CD4-positive, alpha-beta memory T cell (primary cell): ENCODE data around the gene RYR3. TPM values are rescaled to one million over a fixed set of nuclear protein-coding genes. Genes with fewer than 3 reads are reported as not detected.
A peak's percentile ranks its signal among the peaks of the same experiment; 100 is the strongest.

Experiments used
- CTCF ChIA-PET: fragments of 350-600 bp; sonication (Branson Sonifier 250); formaldehyde crosslinking; loops from one replicate; lab custom pipeline; 2021; ENCODE audit warnings: inconsistent platforms; ENCODE audit not compliant: partially characterized antibody; lab: Charles Lee
- POLR2A ChIA-PET: fragments of 350-600 bp; sonication (Branson Sonifier 250); formaldehyde crosslinking; loops from one replicate; lab custom pipeline; 2021; ENCODE audit not compliant: partially characterized antibody; lab: Charles Lee
- DNase-seq, 5 donors: peaks; one replicate each; pipeline versions ENCODE4 v3.0.0 to v3.0.0-alpha.2; 2020 to 2022; ENCODE audit warnings: mixed read lengths in 1 of 5
- H3K27ac ChIP-seq: one replicate; pipeline ENCODE4 v1.7.0; 2013; ENCODE audit warnings: low read depth, low read length
- H3K27me3 ChIP-seq: 2 replicates; pipeline ENCODE4 v1.7.0; 2013; ENCODE audit warnings: mild to moderate bottlenecking, low read length, moderate library complexity; ENCODE audit not compliant: insufficient read depth
- H3K36me3 ChIP-seq: 2 replicates; pipeline ENCODE4 v1.7.0; 2013; ENCODE audit warnings: mild to moderate bottlenecking, low read length, moderate library complexity; ENCODE audit not compliant: insufficient read depth
- H3K4me1 ChIP-seq: 2 replicates; pipeline ENCODE4 v1.7.0; 2013; ENCODE audit warnings: mild to moderate bottlenecking, low read length, moderate library complexity; ENCODE audit not compliant: insufficient read depth
- H3K4me3 ChIP-seq, 2 donors: one replicate each; pipeline ENCODE4 v1.7.0; 2013; ENCODE audit warnings: low read length in 2 of 2, mild to moderate bottlenecking in 1 of 2
- H3K9me3 ChIP-seq, 2 donors: one replicate each; pipeline ENCODE4 v1.7.0; 2013; ENCODE audit warnings: low read length in 2 of 2, control low read depth in 1 of 2; ENCODE audit not compliant: control insufficient read depth in 1 of 2
- H3K27ac Mint-ChIP-seq, 7 donors: one replicate each; pipeline ENCODE4 v1.8.0; 2020 to 2021; ENCODE audit warnings: mixed read lengths in 7 of 7, mild to moderate bottlenecking in 6 of 7, inconsistent platforms in 3 of 7, moderate library complexity in 3 of 7
- H3K27me3 Mint-ChIP-seq, 2 donors: one replicate each; pipeline ENCODE4 v1.8.0; 2020 to 2021; ENCODE audit warnings: mixed read lengths in 2 of 2
- H3K36me3 Mint-ChIP-seq, 2 donors: one replicate each; pipeline ENCODE4 v1.8.0; 2020 to 2021; ENCODE audit warnings: mixed read lengths in 2 of 2, inconsistent platforms in 1 of 2, mild to moderate bottlenecking in 1 of 2
- H3K4me1 Mint-ChIP-seq, 4 donors: one replicate each; pipeline ENCODE4 v1.8.0; 2020 to 2021; ENCODE audit warnings: mixed read lengths in 4 of 4, mild to moderate bottlenecking in 1 of 4
- H3K4me3 Mint-ChIP-seq, 8 donors: one replicate each; pipeline ENCODE4 v1.8.0; 2020 to 2021; ENCODE audit warnings: mixed read lengths in 8 of 8, mild to moderate bottlenecking in 7 of 8, moderate library complexity in 6 of 8, inconsistent platforms in 3 of 8
- H3K9me3 Mint-ChIP-seq, 8 donors: one replicate each; pipeline ENCODE4 v1.8.0; 2020 to 2021; ENCODE audit warnings: mixed read lengths in 8 of 8, mild to moderate bottlenecking in 5 of 8, inconsistent platforms in 3 of 8, moderate library complexity in 1 of 8
- intact Hi-C: fragments of 100-400 bp; cut with micrococcal nuclease; formaldehyde crosslinking; loops from one replicate; pipeline ENCODE4 v1.15.1; 2023
- polyA plus RNA-seq, 2 donors: library from polyadenylated mRNA; unstranded; fragments of 300-500 nt; fragmentation: Illumina TruSeq; gene quantifications; one replicate each; pipeline ENCODE4 v1.2.3, GENCODE V29; 2021
- total RNA-seq, 2 experiments: library from RNA; stranded (reverse); gene quantifications; one replicate each; pipeline ENCODE4 v1.2.3, GENCODE V29; 2021

The RYR3 gene
- total and polyA plus RNA-seq, 4 experiments from 2014 or later, result 0.11 TPM; not detected in 3

DNA sequence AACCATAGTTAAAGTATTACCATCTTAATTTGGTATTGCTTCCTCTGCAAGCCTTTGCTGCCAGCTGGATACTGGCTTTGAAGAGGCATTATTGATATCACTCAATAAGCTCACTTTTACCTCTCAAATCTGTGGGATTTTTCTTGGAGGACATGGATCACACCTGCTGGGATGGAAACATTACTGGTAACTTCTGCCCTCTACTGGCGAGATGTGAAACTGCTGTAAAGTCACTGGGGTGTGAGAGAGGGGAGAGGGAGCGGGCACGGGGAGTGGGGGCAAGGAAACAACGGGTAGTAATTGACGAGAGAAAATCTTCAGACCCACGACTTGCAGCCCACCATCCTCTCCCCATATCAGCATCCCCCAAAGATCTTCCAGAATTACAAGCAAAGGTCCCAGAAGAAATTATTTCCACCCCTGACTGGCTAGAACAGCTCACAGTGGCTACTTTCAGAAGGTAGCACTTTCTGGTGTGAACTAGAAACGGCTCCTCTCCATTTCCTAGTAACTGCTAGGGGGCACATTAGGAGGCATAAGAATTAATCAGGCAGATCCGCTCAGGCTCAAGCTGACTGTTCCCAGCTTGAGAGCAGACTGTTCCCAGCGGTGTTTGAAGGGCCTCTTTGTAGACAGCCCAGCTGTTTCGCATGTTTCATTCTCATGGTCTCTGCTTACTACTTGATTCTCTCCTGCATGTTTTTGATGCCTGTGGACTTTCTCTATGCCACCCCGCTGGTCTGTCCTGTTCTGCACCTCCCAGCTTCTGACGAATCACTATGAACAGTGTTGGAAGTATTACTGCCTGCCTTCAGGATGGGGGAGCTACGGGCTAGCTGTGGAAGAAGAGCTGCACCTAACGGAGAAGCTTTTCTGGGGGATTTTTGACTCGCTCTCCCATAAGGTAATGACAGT, 427.2 kb downstream of the RYR3 start:
- Histone ChIP-seq H3K27me3 (no peaks in the 10 kb centered on the region), H3K9me3 (no peaks in the 10 kb centered on the region), H3K27ac (no peak overlapping the region), H3K4me1 (no peaks in the 10 kb centered on the region), H3K4me3 (no peak overlapping the region), H3K36me3 (no peaks in the 10 kb centered on the region)
- Mint-ChIP-seq H3K9me3 (no peaks in the 10 kb centered on the region), H3K36me3 (no peaks in the 10 kb centered on the region), H3K27me3 (peaks cover 2 to 3% of the 10 kb centered on the region in 2 donors), H3K27ac (no peak overlapping the region), H3K4me3 (no peak overlapping the region), H3K4me1 (peaks cover 0 to 5% (median 1%) of the 10 kb centered on the region in 4 donors)
- CTCF ChIA-PET, result interaction anchor here (1.1 to 3.7 kb wide), 7 partner anchors 9 to 850 kb away, joined by 3 to 15 read pairs (median 4); no protein-coding TSS in a partner anchor
- POLR2A ChIA-PET, result no interaction called here
- DNase-seq, result peak in 3 of 5 donors; percentile 2 to 12 (median 11)
- intact Hi-C loops, result no loop called here

DNA sequence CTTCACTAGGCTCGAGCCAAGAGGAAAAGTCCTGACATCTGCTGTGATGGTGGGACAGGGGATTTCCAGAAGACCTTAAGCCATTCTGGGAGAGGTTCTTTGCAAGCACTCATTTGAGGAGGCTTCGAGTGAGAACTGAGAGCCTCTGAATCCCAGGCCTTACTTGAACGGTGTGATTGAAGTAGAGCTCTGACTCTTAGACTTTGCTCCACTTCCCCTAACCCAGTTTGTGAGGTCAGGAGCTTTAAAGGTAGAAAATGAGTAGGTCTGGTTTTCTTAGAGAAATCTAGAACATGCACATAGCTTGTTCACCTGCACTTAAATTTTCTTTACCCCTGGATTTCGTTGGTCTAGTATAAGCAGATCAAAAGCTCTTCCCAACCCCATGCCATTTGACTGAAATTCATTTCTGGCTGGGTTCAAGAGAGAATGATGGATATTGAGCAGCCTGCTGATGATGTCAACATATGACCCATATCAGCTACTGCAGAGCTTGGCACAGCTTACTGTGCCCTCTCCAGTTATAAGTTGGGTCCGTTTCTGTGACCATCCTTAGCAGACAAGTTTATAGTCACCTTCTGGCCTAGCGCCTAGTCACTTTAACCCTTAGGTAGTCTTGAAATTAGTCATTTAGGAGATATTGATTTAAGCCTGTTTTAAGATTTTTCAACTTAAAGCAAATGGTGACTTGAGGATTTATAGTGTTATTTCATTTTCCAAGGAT, 428.3 kb downstream of the RYR3 start:
- Mint-ChIP-seq H3K36me3 (no peaks in the 10 kb centered on the region), H3K27me3 (peaks cover 3 to 7% of the 10 kb centered on the region in 2 donors), H3K4me3 (no peak overlapping the region), H3K9me3 (no peaks in the 10 kb centered on the region), H3K27ac (no peak overlapping the region), H3K4me1 (peaks cover 0 to 5% (median 1%) of the 10 kb centered on the region in 4 donors)
- H3K9me3 ChIP-seq, result no peaks in the 10 kb centered on the region
- no peaks in the 10 kb centered on the region for H3K4me1 ChIP-seq
- ChIA-PET CTCF (interaction anchor here (1.1 to 3.7 kb wide), 5 partner anchors 10 to 849 kb away, joined by 3 to 15 read pairs (median 6); no protein-coding TSS in a partner anchor), POLR2A (no interaction called here)
- intact Hi-C loops, result no loop called here
- no peak overlapping the region for H3K27ac ChIP-seq
- H3K27me3 ChIP-seq, result no peaks in the 10 kb centered on the region
- no peak overlapping the region for H3K4me3 ChIP-seq
- DNase-seq, result no peak
- H3K36me3 ChIP-seq, result no peaks in the 10 kb centered on the region

DNA sequence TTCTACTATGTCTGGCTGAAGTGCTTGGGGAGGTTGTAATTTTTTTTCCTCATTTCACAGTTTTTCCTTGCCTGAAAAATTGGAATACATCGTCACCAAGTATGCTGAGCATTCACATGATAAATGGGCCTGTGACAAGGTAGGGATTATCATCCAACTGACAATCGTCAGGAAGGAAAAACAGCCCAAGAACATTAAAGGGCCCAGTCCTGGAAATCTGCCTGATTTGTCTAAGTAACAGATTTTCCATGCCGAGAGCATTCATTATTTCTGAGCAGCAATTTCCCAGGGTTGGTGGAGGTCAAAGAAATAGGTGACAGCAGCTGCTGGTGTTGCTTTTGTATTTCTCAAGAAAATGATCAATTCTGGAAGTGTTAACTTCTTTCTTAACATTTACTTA, 431.5 kb downstream of the RYR3 start:
- H3K9me3 Mint-ChIP-seq, result no peaks in the 10 kb centered on the region
- intact Hi-C loops, result no loop called here

GRCh38 chr15:33742800-33743199, 432.0 kb downstream of the RYR3 start:
- Mint-ChIP-seq H3K27ac (no peak overlapping the region), H3K27me3 (peaks cover 3 to 6% of the 10 kb centered on the region in 2 donors), H3K9me3 (no peaks in the 10 kb centered on the region), H3K4me1 (peaks cover 0 to 2% (median under 1%) of the 10 kb centered on the region in 4 donors), H3K4me3 (no peak overlapping the region), H3K36me3 (no peaks in the 10 kb centered on the region)
- H3K4me3 ChIP-seq, result no peak overlapping the region
- no peaks in the 10 kb centered on the region for H3K27me3 ChIP-seq
- intact Hi-C loops, result no loop called here
- no peaks in the 10 kb centered on the region for H3K36me3 ChIP-seq
- no peaks in the 10 kb centered on the region for H3K9me3 ChIP-seq
- no peaks in the 10 kb centered on the region for H3K4me1 ChIP-seq
- ChIA-PET CTCF (no interaction called here), POLR2A (no interaction called here)
- no peak overlapping the region for H3K27ac ChIP-seq
- DNase-seq, result no peak

More for the DNA sequence above, 431.5 kb downstream of the RYR3 start:
- CTCF ChIA-PET, result no interaction called here
- Mint-ChIP-seq H3K4me1 (peaks cover 0 to 5% (median 1%) of the 10 kb centered on the region in 4 donors), H3K36me3 (no peaks in the 10 kb centered on the region), H3K27me3 (peaks cover 3 to 7% of the 10 kb centered on the region in 2 donors), H3K27ac (no peak overlapping the region), H3K4me3 (no peak overlapping the region)
- Histone ChIP-seq H3K36me3 (no peaks in the 10 kb centered on the region), H3K27me3 (no peaks in the 10 kb centered on the region), H3K27ac (no peak overlapping the region), H3K4me1 (no peaks in the 10 kb centered on the region), H3K9me3 (no peaks in the 10 kb centered on the region), H3K4me3 (no peak overlapping the region)
- POLR2A ChIA-PET, result no interaction called here
- DNase-seq, result no peak

- ChIA-PET POLR2A (no interaction called here), CTCF (no interaction called here)
- DNase-seq, result no peak
- Histone ChIP-seq H3K36me3 (no peaks in the 10 kb centered on the region), H3K4me3 (no peak overlapping the region), H3K9me3 (no peaks in the 10 kb centered on the region), H3K4me1 (no peaks in the 10 kb centered on the region), H3K27me3 (no peaks in the 10 kb centered on the region), H3K27ac (no peak overlapping the region)
- H3K9me3 Mint-ChIP-seq, result no peaks in the 10 kb centered on the region
- intact Hi-C loops, result no loop called here
- H3K27ac Mint-ChIP-seq, result no peak overlapping the region
- no peaks in the 10 kb centered on the region for H3K36me3 Mint-ChIP-seq
- no peaks in the 10 kb centered on the region for H3K4me1 Mint-ChIP-seq
- H3K4me3 Mint-ChIP-seq, result no peak overlapping the region
- peaks cover 0 to 5% of the 10 kb centered on the region in 2 donors for H3K27me3 Mint-ChIP-seq
Measured at GRCh38 chr15:33746203-33746602, 435.4 kb downstream of the RYR3 start.

GRCh38 chr15:33753012-33753411, 442.2 kb downstream of the RYR3 start:
- peaks cover 7 to 8% of the 10 kb centered on the region in 2 donors for H3K27me3 Mint-ChIP-seq
- H3K4me3 Mint-ChIP-seq, result no peak overlapping the region

GRCh38 chr15:33754242-33754641, 443.5 kb downstream of the RYR3 start:
- H3K4me1 Mint-ChIP-seq, result no peaks in the 10 kb centered on the region
- no peak overlapping the region for H3K27ac ChIP-seq
- no peaks in the 10 kb centered on the region for H3K36me3 Mint-ChIP-seq
- H3K9me3 ChIP-seq, result no peaks in the 10 kb centered on the region
- H3K4me3 ChIP-seq, result no peak overlapping the region
- POLR2A ChIA-PET, result no interaction called here
- H3K9me3 Mint-ChIP-seq, result peaks cover 0 to 6% (median 0%) of the 10 kb centered on the region in 8 donors
- H3K27me3 ChIP-seq, result no peaks in the 10 kb centered on the region
- no peak overlapping the region for H3K4me3 Mint-ChIP-seq
- intact Hi-C loops, result no loop called here
- CTCF ChIA-PET, result no interaction called here
- peaks cover 9 to 11% of the 10 kb centered on the region in 2 donors for H3K27me3 Mint-ChIP-seq
- DNase-seq, result no peak
- no peaks in the 10 kb centered on the region for H3K4me1 ChIP-seq
- H3K36me3 ChIP-seq, result no peaks in the 10 kb centered on the region
- no peak overlapping the region for H3K27ac Mint-ChIP-seq

More at GRCh38 chr15:33753012-33753411, 442.2 kb downstream of the RYR3 start:
- Mint-ChIP-seq H3K36me3 (no peaks in the 10 kb centered on the region), H3K9me3 (peaks cover 0 to 6% (median 0%) of the 10 kb centered on the region in 8 donors), H3K27ac (no peak overlapping the region), H3K4me1 (no peaks in the 10 kb centered on the region)
- no peak for DNase-seq
- no peaks in the 10 kb centered on the region for H3K9me3 ChIP-seq
- ChIA-PET CTCF (no interaction called here), POLR2A (no interaction called here)
- no peaks in the 10 kb centered on the region for H3K4me1 ChIP-seq
- H3K27ac ChIP-seq, result no peak overlapping the region
- no peak overlapping the region for H3K4me3 ChIP-seq
- H3K36me3 ChIP-seq, result no peaks in the 10 kb centered on the region
- intact Hi-C loops, result no loop called here
- no peaks in the 10 kb centered on the region for H3K27me3 ChIP-seq
